Ramos (cell line): Measurements from ENCODE around the gene CNN3.

ENCODE experiments used
- in situ Hi-C: fragments of 300-500 bp; cut with MboI; formaldehyde crosslinking; loops from one replicate; pipeline ENCODE4 v1.14.3; 2022; ENCODE audit warnings: low sequenced_read_pairs; ENCODE audit not compliant: unreplicated experiment

The CNN3 gene

DNA sequence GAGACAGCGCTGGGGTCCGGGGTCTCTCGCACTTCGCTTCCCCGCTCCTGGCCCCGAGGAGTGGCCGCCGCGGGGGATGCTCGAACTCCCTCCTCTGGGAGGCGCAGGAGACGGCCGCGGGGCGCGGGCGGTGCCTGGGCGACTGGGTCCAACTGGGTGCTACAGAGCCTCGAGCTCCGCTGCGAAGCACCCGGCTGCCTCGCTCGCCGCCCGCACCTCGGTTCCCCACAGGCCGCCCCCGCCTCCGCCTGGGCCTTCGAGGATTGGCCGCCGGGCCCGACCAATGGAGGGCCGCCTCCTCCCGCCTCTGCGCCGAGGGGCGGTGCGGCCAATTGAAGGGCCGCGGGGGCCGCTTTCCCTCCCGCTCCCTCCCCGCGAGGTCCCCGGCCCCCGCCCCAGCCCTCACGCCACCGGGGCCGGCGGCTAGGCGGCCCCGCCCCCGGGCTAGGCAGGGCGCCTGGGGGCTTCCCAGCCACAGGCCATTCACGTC lies at the start of gene CNN3:
Gene CNN3, minus strand, starts transcription at position 196 of the 490 bp plus-strand sequence. CDS start 216 bp downstream, outside the sequence.
- in situ Hi-C loops, result no loop called here

DNA sequence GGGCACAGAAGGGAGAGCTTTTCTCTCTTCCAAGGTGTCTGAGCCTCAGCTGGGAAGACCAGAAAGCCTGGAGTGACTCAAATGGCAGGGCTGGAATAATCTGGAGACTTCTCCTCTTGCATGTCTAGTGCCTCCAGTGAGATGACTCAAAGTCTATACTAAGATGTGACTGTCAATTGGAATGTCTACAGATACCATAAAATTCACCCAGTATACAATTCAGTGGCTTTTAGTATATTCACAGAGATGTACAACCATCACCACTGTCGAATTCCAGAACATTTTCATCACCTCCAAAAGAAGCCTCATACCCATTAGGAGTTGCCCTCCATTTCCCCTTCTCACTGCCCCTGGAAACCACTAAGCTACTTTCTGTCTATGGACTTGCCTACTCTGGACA lies 47.9 kb upstream of the CNN3 start:
- in situ Hi-C loops, result no loop called here

GRCh38 chr1:94974241-94974640 lies 47.3 kb upstream of the CNN3 start:
- in situ Hi-C loops, result no loop called here

DNA sequence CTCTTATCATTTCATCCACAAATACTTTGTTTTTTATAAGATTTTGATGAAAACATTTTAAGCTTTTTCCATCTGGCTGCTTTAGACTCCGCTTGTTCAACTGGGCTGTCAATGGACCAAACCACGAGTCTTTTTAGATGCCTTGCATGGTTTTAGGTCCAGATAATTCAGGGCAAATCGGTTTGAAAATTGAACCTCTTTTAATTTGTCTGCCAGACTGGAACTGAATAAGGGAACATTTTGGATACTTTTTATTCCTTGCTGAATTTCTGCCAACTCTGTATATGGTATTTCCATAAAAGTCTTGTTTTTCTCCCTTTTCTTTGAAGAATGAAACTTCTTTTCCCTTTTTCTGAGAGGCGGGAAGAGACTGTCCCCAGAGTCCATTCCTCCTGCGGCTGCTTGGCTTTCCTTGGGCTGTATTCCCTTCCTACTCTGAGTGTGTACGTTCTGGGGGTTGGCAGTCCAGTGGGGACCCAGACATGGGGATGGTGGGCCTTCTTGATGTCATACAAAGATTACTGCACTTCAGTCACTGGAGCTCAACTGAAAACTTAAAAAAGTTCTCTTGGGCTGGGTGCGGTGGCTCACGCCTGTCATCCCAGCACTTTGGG lies 46.5 kb upstream of the CNN3 start:
- in situ Hi-C loops, result no loop called here

- in situ Hi-C loops, result no loop called here
Measured at GRCh38 chr1:94971491-94971924, 44.6 kb upstream of the CNN3 start.

GRCh38 chr1:94970783-94971182 lies 43.9 kb upstream of the CNN3 start:
- in situ Hi-C loops, result no loop called here

GRCh38 chr1:94969137-94969536 lies 42.2 kb upstream of the CNN3 start:
- in situ Hi-C loops, result no loop called here

DNA sequence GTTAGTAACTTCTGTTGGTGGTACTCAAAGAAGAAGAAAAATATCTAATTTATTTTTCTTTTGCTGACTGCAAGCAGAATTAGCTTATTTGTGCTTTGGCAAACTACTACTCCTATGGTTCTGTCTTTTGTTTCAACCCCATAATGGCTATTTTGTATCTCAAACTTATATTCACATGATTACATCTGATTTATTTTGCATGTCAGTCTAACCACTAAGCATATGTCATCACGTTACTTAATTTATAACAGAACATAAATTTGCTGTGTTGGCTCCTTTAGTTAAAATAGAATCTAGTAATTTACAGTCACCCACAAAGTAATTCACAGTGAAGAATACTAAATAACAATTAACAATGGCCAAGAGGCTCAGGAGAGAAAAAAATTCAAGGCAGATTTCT lies 39.1 kb upstream of the CNN3 start:
- in situ Hi-C loops, result no loop called here

DNA sequence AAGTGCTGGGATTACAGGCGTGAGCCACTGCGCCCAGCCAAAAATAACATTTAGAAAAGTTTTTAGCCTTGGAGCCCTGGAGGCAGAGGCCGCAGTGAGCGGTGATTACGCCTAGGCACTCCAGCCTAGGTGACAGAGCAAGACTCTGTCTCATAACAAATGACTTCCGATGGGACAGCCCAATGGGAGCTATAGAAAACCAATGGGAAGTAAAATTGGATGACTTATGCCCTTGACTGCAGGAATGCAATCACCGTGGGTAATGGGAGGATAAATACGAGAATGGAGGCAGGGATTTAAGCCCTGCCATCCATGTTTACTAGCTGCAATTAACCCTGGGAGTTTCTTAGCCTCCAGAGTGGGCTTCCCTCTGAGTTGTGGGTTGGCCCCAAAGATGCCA lies 37.0 kb upstream of the CNN3 start:
- in situ Hi-C loops, result no loop called here

DNA sequence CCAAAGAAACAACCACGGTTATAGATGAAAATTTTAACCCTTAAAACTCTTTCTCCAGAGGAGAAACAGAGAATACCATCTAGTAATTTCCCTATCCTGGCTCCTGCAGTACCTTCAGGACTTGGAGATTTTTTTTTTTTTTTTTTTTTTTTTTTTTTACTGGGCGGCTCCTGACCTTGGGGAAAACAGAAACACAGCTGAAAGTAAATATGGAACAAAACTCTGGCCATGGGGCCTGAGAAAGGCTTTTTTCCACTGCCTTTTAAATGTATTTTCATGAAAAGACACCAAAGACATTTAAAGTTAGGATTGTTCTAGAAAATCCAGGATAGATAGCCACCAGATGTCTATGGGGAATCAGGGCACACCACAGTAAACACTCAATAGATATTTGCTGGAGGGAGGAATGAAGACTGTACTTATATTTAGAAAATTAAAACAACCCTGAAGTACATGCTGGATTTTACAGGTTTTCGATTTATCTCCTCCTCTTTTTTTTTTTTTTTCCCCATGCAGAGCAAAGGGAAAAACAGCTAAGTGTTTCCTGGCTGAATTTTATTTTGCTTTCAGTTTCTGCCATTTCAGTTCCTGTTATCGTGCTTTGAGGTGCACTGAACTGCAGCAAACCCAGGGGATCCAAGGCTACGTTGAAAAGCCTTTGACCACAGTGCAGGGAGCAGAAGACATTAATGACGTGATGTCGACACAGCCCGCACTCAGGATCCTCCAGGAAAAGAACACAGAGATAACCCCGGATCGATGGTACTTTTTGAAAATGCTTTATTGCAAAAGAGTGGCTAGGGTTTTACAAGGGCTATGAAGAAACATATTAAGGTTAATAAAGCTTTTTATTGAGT lies 35.7 kb upstream of the CNN3 start:
- in situ Hi-C loops, result no loop called here

DNA sequence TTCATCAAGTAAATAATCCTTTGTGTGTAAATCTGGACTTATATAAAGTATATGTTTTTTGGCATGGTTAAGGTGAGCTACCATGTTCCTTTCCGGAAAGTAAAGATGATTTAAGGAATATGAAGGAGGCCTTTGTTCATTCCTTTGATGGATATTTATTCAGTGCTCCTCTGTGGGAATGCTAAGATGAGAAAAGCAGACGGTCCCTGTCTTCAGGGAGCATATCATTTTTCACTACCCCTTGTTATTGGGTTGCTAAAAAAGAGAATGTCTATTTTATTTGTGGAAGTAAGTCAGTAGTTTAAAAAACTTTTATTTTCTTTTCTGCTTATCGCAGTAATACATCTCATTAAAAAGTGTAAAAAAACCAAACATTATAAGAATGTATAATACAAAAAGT lies 35.1 kb upstream of the CNN3 start:
- in situ Hi-C loops, result no loop called here

- in situ Hi-C loops, result no loop called here
Measured at GRCh38 chr1:94961582-94961981, 34.7 kb upstream of the CNN3 start.

DNA sequence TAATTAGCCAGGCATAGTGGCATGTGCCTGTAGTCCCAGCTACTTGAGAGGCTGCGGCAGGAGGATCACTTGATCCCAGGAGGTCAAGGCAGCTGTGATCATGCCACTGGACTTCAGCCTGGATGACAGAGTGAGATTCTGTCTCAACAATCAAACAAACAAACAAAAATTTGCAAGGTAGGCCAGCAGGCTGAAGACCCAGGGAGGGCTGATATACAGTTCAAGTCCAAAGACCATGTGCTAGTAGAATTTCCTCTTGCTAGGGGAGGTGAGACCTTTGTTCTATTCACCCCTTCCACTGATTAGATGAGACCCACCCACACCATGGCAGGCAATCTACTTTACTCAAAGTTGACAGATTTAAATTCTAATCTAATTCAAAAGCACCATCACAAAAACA lies 31.2 kb upstream of the CNN3 start:
- in situ Hi-C loops, result no loop called here

- in situ Hi-C loops, result no loop called here
Measured at GRCh38 chr1:94955767-94956632, 29.1 kb upstream of the CNN3 start.

DNA sequence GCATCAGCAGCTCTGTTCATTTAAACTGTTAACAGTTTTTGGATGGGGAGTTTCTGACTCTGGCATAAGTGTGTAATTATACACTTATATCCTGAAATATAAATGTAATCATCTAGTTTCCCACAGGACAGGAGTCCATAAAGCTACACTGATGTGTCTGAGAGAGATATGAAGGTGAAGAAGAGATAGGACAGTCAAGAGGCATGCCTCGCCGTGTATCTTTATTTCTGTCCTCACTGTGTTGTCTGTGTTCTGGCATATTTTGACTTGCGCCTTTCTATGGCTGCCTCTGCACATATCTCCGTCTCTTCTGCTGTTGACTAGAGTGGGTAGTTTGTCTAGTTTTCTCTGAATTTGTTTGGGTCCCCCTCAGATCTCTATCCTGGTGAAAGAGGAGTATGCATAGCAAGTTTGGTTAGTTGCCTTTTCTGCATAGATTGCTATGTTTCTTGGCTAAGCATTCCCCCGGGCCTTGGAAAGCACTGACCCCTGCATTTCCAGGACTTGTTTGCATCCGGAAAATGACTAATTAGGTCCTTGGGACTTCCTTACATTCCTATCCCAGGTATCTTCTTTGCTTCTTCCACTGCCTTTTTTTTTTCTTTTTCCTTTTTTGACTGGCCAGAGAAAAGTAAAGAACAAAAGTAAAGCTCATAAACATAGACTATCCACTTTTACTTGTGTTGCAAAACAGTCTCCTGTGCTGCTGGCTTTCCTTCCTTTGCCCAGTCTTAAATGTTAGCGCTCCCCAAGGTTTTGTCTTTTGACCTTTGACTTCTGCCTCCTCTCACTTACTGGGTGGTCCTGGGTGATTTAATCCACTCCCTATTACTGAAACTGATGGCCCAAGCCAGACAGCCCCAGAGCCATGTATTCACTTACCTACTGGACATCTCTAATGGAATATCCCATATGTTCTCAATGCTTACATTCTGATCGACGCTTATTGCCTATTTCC lies 27.6 kb upstream of the CNN3 start:
- in situ Hi-C loops, result no loop called here

DNA sequence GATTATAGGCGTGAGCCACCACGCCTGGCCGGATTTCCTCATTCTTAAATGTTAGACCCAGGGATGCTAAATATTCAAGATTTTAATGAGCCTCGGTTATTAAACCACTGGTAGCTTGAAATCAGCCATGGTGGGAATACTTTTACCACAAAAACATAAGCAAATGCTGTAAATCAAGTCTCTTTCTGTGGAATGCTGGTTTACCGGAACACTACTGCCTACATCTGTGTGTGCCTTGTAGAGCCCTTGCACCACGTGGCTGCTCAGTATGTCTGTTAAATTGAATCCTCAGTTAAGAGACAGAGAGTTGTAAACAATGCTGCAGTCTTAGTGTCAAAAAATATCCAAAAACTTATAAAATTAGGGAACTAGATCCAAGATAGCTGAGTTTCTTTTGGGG lies 26.8 kb upstream of the CNN3 start:
- in situ Hi-C loops, result no loop called here

DNA sequence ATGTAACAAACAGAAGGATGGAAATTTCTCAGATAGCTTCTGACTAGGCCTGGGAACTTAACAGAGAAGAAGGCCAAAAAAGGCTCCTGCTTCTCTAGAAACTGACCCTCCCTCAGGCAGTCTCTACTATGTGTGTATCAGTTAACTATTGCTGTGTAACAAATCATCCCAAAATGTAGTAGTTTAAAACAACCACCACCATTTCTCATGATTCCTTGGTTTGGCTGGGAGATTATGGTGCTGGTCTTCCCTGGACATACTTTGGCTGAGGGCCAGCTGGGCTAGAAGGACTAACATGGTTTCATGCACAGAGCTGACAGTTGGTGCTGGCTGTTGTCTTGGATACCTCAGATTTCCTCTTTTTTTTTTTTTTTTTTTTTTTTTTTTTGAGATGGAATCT lies 26.2 kb upstream of the CNN3 start:
- in situ Hi-C loops, result no loop called here

GRCh38 chr1:94952539-94952938 lies 25.6 kb upstream of the CNN3 start:
- in situ Hi-C loops, result no loop called here

- in situ Hi-C loops, result no loop called here
Measured at GRCh38 chr1:94951509-94952208, 24.7 kb upstream of the CNN3 start.
